Activated CD4-positive, CD25-positive, alpha-beta regulatory T cell treated with anti-CD3 and anti-CD28 coated beads, Interleukin-2, amount 50 U/mL, for 16 hours (primary cell): ENCODE measurements around the gene AKR1B1.

Experiments
- DNase-seq: peaks from one replicate; pipeline ENCODE4 v3.0.0-alpha.2; 2020; ENCODE audit warnings: low read depth, low spot score

AKR1B1 gene

GRCh38 chr7:134469622-134470021, 10.7 kb upstream of the AKR1B1 start:
- DNase-seq, result no peak

GRCh38 chr7:134468475-134468874, 9.6 kb upstream of the AKR1B1 start:
- DNase-seq, result no peak

- no peak for DNase-seq
Measured at GRCh38 chr7:134468054-134468453, 9.2 kb upstream of the AKR1B1 start.

GRCh38 chr7:134465491-134465890, 6.6 kb upstream of the AKR1B1 start:
- no peak for DNase-seq

- no peak for DNase-seq
Measured at GRCh38 chr7:134464496-134464895, 5.6 kb upstream of the AKR1B1 start.

- no peak for DNase-seq
Measured at GRCh38 chr7:134463751-134464150, 4.9 kb upstream of the AKR1B1 start.

GRCh38 chr7:134462337-134462925, 3.5 kb upstream of the AKR1B1 start:
- DNase-seq, result no peak

GRCh38 chr7:134461916-134462315, 3.0 kb upstream of the AKR1B1 start:
- no peak for DNase-seq

GRCh38 chr7:134459981-134460380, 1.1 kb upstream of the AKR1B1 start:
- DNase-seq, result no peak

GRCh38 chr7:134458341-134458805, 527 bp downstream of the AKR1B1 start:
- no peak for DNase-seq

- DNase-seq, result no peak
Measured at GRCh38 chr7:134457210-134457609, 1.7 kb downstream of the AKR1B1 start.

- no peak for DNase-seq
Measured at GRCh38 chr7:134454277-134454676, 4.6 kb downstream of the AKR1B1 start.

GRCh38 chr7:134453518-134453917, 5.4 kb downstream of the AKR1B1 start:
- DNase-seq, result no peak

GRCh38 chr7:134452991-134453473, 5.9 kb downstream of the AKR1B1 start:
- no peak for DNase-seq

- DNase-seq, result no peak
Measured at GRCh38 chr7:134452419-134452838, 6.5 kb downstream of the AKR1B1 start.

GRCh38 chr7:134451656-134452055, 7.2 kb downstream of the AKR1B1 start:
- DNase-seq, result no peak

- DNase-seq, result no peak
Measured at GRCh38 chr7:134450294-134451000, 8.5 kb downstream of the AKR1B1 start.

- no peak for DNase-seq
Measured at GRCh38 chr7:134449680-134450079, 9.2 kb downstream of the AKR1B1 start.

GRCh38 chr7:134448356-134449229, 10.3 kb downstream of the AKR1B1 start:
- no peak for DNase-seq

GRCh38 chr7:134447383-134447782, 11.5 kb downstream of the AKR1B1 start:
- no peak for DNase-seq

- DNase-seq, result no peak
Measured at GRCh38 chr7:134446923-134447322, 12.0 kb downstream of the AKR1B1 start.

GRCh38 chr7:134446446-134446845, 12.5 kb downstream of the AKR1B1 start:
- no peak for DNase-seq
